RWPE2 (cell line): ENCODE data around the gene ENAH.

Experiments
- ATAC-seq: fragments of 200-7000 bp; cut with Tn5 transposase; 3 replicates; pipeline ENCODE4 v1.9.1; 2021; ENCODE audit warnings: low read depth
- DNase-seq: peaks from one replicate; pipeline ENCODE4 v3.0.0-alpha.2; 2020; ENCODE audit warnings: low spot score
- H3K27ac ChIP-seq: fragments of 450-650 bp; 2 replicates; pipeline ENCODE4 v1.5.1; 2017; ENCODE audit warnings: mild to moderate bottlenecking; ENCODE audit not compliant: poor library complexity, severe bottlenecking
- H3K27me3 ChIP-seq: fragments of 250-450 bp; sonication (Bioruptor Pico); 2 replicates; pipeline ENCODE4 v1.5.1; 2021; ENCODE audit warnings: mild to moderate bottlenecking, moderate library complexity; ENCODE audit not compliant: insufficient read depth, poor library complexity, severe bottlenecking
- H3K36me3 ChIP-seq: fragments of 250-450 bp; sonication (Bioruptor Pico); 2 replicates; pipeline ENCODE4 v1.5.1; 2020; ENCODE audit warnings: low read depth, mild to moderate bottlenecking, moderate library complexity
- H3K4me1 ChIP-seq: fragments of 250-450 bp; sonication (Bioruptor Pico); 2 replicates; pipeline ENCODE4 v1.5.1; 2021; ENCODE audit warnings: mild to moderate bottlenecking, moderate library complexity; ENCODE audit not compliant: insufficient read depth, poor library complexity, severe bottlenecking
- H3K4me3 ChIP-seq: fragments of 250-450 bp; sonication (Bioruptor Pico); 2 replicates; pipeline ENCODE4 v1.5.1; 2021; ENCODE audit warnings: mild to moderate bottlenecking, moderate library complexity; ENCODE audit not compliant: severe bottlenecking
- H3K9me3 ChIP-seq: fragments of 250-450 bp; sonication (Bioruptor Pico); 2 replicates; pipeline ENCODE4 v1.5.1; 2021; ENCODE audit warnings: mild to moderate bottlenecking, moderate library complexity; ENCODE audit not compliant: severe bottlenecking
- CTCF ChIP-seq: fragments of 450-650 bp; IDR thresholded peaks from one replicate; pipeline ENCODE4 v1.5.1; 2017; ENCODE audit warnings: mild to moderate bottlenecking, moderate library complexity; ENCODE audit not compliant: poor library complexity, severe bottlenecking

The ENAH gene

GRCh38 chr1:225437710-225438437 is 215.0 kb downstream of the ENAH start:
- peak; percentile 33 for TF ChIP-seq CTCF
- H3K27ac ChIP-seq, result no peak overlapping the region
- ATAC-seq (no peak), DNase-seq (no peak)
- no peaks in the 10 kb centered on the region for H3K27me3 ChIP-seq
- H3K4me3 ChIP-seq, result no peak overlapping the region
- no peaks in the 10 kb centered on the region for H3K9me3 ChIP-seq
- no peaks in the 10 kb centered on the region for H3K4me1 ChIP-seq
- H3K36me3 ChIP-seq, result no peaks in the 10 kb centered on the region
